Memory B cell (primary cell): ENCODE data around the gene HOTAIR.
A peak's percentile ranks its signal among the peaks of the same experiment; 100 is the strongest.

Source experiments
- ATAC-seq: fragments of 150-1000 bp; cut with Tn5 transposase; 2 replicates; pipeline ENCODE4 v1.10.0; 2021; ENCODE audit warnings: low read depth, mild to moderate bottlenecking, moderate library complexity
- DNase-seq, 2 donors: peaks; one replicate each; pipeline ENCODE4 v3.0.0; 2022; ENCODE audit warnings: low spot score in 2 of 2
- H3K27ac Mint-ChIP-seq: one replicate; pipeline ENCODE4 v1.8.0; 2022; ENCODE audit warnings: mild to moderate bottlenecking, moderate library complexity, mixed read lengths
- H3K27me3 Mint-ChIP-seq: one replicate; pipeline ENCODE4 v1.8.0; 2022; ENCODE audit warnings: mixed read lengths
- H3K36me3 Mint-ChIP-seq: one replicate; pipeline ENCODE4 v1.8.0; 2022; ENCODE audit warnings: mild to moderate bottlenecking, mixed read lengths
- H3K4me1 Mint-ChIP-seq: one replicate; pipeline ENCODE4 v1.8.0; 2022; ENCODE audit warnings: mixed read lengths
- H3K4me3 Mint-ChIP-seq: one replicate; pipeline ENCODE4 v1.8.0; 2022; ENCODE audit warnings: mild to moderate bottlenecking, moderate library complexity, mixed read lengths
- H3K9me3 Mint-ChIP-seq: one replicate; pipeline ENCODE4 v1.8.0; 2022; ENCODE audit warnings: mixed read lengths

The HOTAIR gene

GRCh38 chr12:54016051-54016450, 41.3 kb upstream of the HOTAIR start:
- DNase-seq (no peak), ATAC-seq (no peak)
- H3K9me3 Mint-ChIP-seq = peaks cover 1% of the 10 kb centered on the region
- H3K36me3 Mint-ChIP-seq = peaks cover 2% of the 10 kb centered on the region
- H3K27ac Mint-ChIP-seq = no peak overlapping the region
- H3K4me1 Mint-ChIP-seq = peaks cover 21% of the 10 kb centered on the region
- no peak overlapping the region for H3K4me3 Mint-ChIP-seq
- H3K27me3 Mint-ChIP-seq = peaks cover 26% of the 10 kb centered on the region

DNA sequence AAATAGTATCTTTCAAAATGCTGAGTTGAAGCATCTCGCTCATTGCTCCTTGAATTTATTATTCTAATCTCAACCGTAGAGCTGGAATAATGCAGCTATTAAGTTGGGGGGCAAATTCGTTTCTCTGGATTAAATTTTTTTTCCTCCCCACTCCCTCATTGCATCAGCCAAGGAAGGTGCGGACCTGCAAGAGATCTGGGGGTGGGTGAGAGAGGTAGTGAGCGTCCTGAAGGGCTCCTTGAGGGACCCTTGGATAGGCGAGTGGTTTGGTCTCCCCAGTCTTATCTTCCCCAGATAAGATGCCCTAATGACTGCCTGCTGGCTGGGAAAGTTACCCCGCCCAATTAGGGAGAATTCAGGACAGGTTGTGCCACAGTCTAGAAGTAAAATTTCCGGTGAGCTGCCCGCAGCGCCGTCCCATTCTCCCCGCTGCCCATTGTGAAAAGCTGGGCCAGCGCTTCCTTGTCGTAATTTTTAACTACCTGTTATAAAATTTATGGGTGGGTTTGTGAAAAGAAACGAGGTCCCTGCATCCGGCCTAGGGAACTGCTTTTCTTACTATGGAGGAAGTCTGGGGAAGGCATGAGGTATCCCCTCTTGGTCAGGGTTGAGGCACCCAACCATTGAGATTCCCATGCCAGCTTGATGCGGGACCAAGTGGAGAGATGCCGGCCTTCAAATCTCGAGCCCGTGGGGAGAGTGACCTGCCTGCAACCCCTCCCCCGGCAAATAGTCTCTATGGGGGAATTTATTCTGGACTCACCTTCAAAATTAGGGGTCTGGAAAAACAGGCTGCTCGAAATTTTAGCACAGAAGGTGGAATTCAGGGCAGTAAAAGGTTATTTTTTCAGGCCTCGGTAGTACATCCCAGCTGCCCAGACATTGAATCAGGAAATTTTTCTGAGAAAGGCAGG, 40.5 kb upstream of the HOTAIR start:
- H3K9me3 Mint-ChIP-seq = peaks cover 1% of the 10 kb centered on the region

GRCh38 chr12:54014377-54015017, 39.7 kb upstream of the HOTAIR start:
- Mint-ChIP-seq H3K9me3 (peaks cover 1% of the 10 kb centered on the region), H3K4me1 (peaks cover 21% of the 10 kb centered on the region), H3K27ac (peak overlapping the region; percentile 68), H3K36me3 (peaks cover 2% of the 10 kb centered on the region), H3K27me3 (peaks cover 34% of the 10 kb centered on the region), H3K4me3 (no peak overlapping the region)
- ATAC-seq (no peak), DNase-seq (no peak)

More for the DNA sequence above, 40.5 kb upstream of the HOTAIR start:
- Mint-ChIP-seq H3K27ac (peak overlapping the region; percentile 68), H3K4me1 (peaks cover 22% of the 10 kb centered on the region), H3K36me3 (peaks cover 2% of the 10 kb centered on the region), H3K4me3 (no peak overlapping the region), H3K27me3 (peaks cover 29% of the 10 kb centered on the region)
- DNase-seq (no peak), ATAC-seq (no peak)

GRCh38 chr12:54012631-54013409, 38.1 kb upstream of the HOTAIR start:
- no peak overlapping the region for H3K4me3 Mint-ChIP-seq
- ATAC-seq (no peak), DNase-seq (no peak)
- peaks cover 38% of the 10 kb centered on the region for H3K27me3 Mint-ChIP-seq
- peaks cover 20% of the 10 kb centered on the region for H3K4me1 Mint-ChIP-seq
- peaks cover 2% of the 10 kb centered on the region for H3K36me3 Mint-ChIP-seq
- no peak overlapping the region for H3K27ac Mint-ChIP-seq
- H3K9me3 Mint-ChIP-seq = peaks cover 1% of the 10 kb centered on the region

DNA sequence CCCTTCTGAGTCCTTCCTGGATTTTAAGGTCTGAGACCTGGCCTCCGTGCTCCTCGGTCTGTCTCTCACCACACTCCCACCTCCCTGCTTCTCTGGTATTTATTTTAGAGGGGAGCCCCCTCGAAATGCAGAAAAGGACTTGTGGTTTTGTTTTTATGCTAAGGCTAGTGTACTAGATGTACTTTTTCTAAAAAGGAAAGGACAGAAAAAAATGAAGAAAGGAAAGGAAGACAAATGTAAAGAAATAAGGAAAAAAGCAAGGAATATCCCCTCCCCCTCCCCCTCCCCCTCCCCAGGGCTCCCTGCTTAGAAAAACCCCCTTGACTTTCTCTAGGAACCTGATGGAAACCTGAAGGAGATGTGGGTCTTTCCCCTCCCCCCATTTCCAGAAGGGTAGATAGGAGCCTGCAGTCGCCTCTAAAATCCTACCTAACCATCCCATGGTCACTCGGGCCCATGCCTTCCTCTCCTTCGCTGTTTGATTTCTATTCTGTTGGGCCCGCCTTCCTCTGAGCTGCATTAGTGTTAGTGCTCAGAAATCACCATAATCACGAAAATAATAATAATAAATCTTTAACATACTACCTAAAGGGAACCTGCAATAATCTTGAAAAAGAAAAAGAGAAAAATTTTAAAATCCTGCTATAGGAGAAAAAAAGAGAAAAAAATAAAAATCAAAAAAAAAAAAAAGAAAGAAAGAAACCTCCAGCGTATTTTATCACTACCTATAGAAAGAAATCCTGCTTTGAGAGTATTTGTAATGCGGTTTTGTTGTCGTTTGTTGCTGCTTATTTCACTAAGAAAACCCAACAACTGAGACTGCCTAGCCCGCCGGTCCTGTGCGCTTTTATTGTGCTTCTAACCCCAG, 37.1 kb upstream of the HOTAIR start:
- Mint-ChIP-seq H3K4me1 (peaks cover 12% of the 10 kb centered on the region), H3K4me3 (no peak overlapping the region), H3K27me3 (peaks cover 35% of the 10 kb centered on the region), H3K27ac (no peak overlapping the region), H3K9me3 (no peaks in the 10 kb centered on the region), H3K36me3 (no peaks in the 10 kb centered on the region)
- DNase-seq = no peak
- ATAC-seq = no peak

DNA sequence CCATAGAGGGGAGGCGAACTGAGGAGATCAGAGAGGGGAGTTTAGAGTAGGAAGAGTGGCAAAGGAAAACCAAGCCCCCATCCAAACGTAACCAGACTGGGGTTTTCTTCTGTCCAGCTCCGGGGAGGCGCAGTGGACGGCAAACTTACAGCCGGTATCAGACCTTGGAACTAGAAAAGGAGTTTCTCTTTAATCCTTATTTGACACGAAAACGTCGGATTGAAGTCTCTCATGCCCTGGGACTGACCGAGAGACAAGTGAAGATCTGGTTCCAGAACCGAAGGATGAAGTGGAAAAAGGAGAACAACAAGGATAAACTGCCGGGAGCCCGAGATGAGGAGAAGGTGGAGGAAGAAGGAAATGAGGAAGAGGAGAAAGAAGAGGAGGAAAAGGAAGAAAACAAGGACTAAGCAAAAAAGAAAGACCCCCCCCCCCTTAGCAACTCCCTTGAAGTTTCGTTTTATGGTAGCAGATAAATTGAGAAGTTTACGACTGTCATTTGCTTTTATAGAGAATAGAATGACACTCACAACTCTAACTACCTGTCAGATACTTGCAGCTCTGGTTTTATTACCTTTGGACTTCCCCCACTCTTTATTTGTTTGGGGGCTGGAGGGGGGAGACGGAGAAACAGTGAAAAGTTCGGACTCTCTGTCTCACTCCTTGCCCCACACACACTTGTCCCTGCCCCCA, 36.4 kb upstream of the HOTAIR start:
- ATAC-seq = no peak
- Mint-ChIP-seq H3K4me3 (no peak overlapping the region), H3K4me1 (peaks cover 16% of the 10 kb centered on the region), H3K27ac (no peak overlapping the region), H3K27me3 (peaks cover 39% of the 10 kb centered on the region), H3K9me3 (no peaks in the 10 kb centered on the region), H3K36me3 (no peaks in the 10 kb centered on the region)
- DNase-seq = no peak

DNA sequence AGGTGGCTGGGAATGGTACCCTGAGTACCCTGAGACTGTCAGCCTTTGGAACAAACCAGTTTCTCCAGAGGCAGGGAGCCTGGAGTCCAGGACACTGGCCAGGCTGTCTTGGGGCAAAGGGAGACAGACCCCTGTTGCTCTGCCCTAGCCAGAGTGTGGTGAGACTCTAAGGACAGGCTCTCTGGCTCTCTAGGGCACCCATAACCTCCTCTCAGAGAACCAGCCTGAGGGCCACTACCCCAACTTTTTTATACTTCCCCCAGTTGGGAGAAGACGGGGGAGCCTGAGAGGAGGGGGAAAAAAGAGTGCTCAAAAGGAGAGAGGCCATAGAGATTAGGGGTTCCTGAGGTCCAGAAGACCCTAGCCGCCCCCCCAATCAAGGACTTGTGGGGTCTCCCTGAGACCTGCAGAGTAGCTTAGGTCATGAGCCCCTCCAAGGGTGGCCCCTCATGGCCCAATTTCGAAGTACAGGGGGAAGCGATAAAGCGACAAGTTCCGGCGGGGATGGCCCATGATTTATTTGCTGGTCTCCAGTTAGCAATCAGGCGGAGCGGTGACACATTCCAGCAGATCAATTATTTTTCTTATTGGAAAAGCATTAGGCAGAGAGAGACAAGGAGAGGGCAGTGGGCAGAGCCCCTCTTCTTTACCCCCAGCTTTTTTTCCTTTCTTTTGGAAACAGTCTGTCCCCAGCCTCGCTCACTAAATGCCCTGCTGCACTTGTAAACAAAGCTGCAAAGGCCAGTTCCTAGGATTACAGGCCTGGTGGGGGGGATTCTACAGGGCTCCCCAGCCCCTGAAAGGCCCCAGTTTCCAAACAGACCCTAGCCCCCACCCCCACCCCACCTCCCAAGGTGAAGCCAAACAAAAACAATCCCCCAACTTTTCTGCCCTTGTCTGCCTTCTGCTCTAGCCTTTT, 35.6 kb upstream of the HOTAIR start:
- no peak overlapping the region for H3K4me3 Mint-ChIP-seq

DNA sequence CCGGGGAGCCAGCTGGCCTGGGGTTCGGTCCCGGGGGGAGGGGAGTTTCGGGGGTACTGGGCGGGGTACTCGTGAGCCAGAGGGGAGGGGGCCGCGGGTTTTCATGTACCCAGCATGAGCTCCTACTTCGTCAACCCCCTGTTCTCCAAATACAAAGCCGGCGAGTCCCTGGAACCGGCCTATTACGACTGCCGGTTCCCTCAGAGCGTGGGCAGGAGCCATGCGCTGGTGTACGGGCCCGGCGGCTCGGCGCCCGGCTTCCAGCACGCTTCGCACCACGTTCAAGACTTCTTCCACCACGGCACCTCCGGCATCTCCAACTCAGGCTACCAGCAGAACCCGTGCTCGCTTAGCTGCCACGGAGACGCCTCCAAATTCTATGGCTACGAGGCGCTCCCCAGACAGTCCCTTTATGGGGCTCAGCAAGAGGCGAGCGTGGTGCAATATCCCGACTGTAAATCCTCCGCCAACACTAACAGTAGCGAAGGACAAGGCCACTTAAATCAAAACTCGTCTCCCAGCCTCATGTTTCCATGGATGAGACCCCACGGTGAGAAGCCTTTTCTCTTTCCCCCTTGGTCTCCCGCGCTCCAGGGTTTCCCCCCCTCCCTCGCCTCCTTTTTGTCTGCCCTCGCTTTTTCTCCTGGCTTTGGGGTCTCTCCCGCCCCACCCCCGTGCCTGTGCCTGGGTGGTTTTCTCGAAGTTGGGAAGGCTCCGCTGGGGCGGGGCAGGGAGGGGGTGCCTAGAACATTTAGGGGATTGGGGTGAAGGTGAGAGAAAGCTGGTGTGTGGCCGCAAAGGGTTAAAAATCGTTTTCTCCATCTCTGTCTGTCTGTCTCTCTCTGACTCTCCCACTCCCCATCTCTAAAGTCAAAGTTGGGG, 34.7 kb upstream of the HOTAIR start:
- Mint-ChIP-seq H3K9me3 (no peaks in the 10 kb centered on the region), H3K4me3 (peak overlapping the region; percentile 59), H3K27ac (peak overlapping the region; percentile 73), H3K4me1 (peaks cover 17% of the 10 kb centered on the region), H3K27me3 (peaks cover 44% of the 10 kb centered on the region), H3K36me3 (no peaks in the 10 kb centered on the region)
- DNase-seq (no peak), ATAC-seq (no peak)

More for the DNA sequence above, 35.6 kb upstream of the HOTAIR start:
- DNase-seq = no peak
- Mint-ChIP-seq H3K27me3 (peaks cover 41% of the 10 kb centered on the region), H3K9me3 (no peaks in the 10 kb centered on the region), H3K4me1 (peaks cover 17% of the 10 kb centered on the region), H3K36me3 (no peaks in the 10 kb centered on the region), H3K27ac (peak overlapping the region; percentile 73)
- ATAC-seq = no peak

GRCh38 chr12:54008260-54008552, 33.5 kb upstream of the HOTAIR start:
- no peaks in the 10 kb centered on the region for H3K9me3 Mint-ChIP-seq
- no peak for DNase-seq
- H3K36me3 Mint-ChIP-seq = no peaks in the 10 kb centered on the region
- H3K4me3 Mint-ChIP-seq = peak overlapping the region; percentile 25
- peaks cover 17% of the 10 kb centered on the region for H3K4me1 Mint-ChIP-seq
- H3K27ac Mint-ChIP-seq = no peak overlapping the region
- peaks cover 46% of the 10 kb centered on the region for H3K27me3 Mint-ChIP-seq
- ATAC-seq = no peak

- H3K27ac Mint-ChIP-seq = no peak overlapping the region
- DNase-seq (no peak), ATAC-seq (no peak)
- H3K4me3 Mint-ChIP-seq = no peak overlapping the region
- H3K27me3 Mint-ChIP-seq = peaks cover 43% of the 10 kb centered on the region
- H3K36me3 Mint-ChIP-seq = no peaks in the 10 kb centered on the region
- no peaks in the 10 kb centered on the region for H3K9me3 Mint-ChIP-seq
- peaks cover 17% of the 10 kb centered on the region for H3K4me1 Mint-ChIP-seq
These were observed 32.9 kb upstream of the HOTAIR start for GRCh38 chr12:54007538-54008259.

DNA sequence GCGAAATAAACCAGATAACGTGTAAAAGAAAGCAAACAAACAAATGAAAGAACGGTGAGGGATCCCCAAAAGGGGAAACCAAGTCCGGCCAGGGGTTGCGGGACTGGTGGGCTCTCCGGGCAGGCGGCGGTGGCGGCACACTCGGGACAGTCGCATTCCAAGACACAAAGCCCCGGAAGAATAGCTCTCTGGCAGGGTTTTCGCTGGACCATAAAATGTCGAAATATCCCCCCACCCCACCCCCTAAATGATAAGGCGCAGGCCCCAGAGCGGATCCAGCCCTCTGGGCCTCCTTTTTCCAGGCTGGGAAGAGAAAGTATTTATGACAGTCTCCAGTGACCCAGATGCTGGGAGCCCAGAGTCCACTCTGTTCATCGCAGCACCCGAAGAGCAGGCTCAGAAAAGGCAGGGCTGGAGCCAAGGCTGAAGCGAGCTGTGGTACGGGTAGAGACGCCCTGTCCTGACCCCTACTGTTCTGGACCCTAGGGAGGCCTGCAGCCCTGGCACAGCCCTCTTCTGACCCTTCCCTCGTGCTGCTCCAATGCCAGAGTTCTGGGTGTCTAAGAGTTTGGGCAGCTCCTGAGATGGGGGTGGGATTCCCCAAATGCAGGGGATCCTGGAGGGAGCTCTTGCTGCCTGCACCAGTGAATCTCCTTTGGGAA, 31.9 kb upstream of the HOTAIR start:
- ATAC-seq (no peak), DNase-seq (no peak)
- Mint-ChIP-seq H3K27ac (peak overlapping the region; percentile 65), H3K27me3 (peaks cover 45% of the 10 kb centered on the region), H3K4me1 (peaks cover 19% of the 10 kb centered on the region), H3K9me3 (no peaks in the 10 kb centered on the region), H3K36me3 (no peaks in the 10 kb centered on the region), H3K4me3 (peak overlapping the region; percentile 81)
